Thymus (tissue), 11 donors: ENCODE measurements around the gene NDUFAF8. TPM values are rescaled to one million over a fixed set of nuclear protein-coding genes. Genes with fewer than 3 reads are reported as not detected.

ENCODE experiments used
- DNase-seq, 9 donors: peaks; one replicate each; pipeline ENCODE4 v3.0.0-alpha.2; 2013; ENCODE audit warnings: low spot score in 9 of 9, low read depth in 6 of 9, missing footprints in 1 of 9
- H3K27ac ChIP-seq, 2 donors: one replicate each; pipeline ENCODE4 v1.5.1; 2013; ENCODE audit warnings: control low read depth in 1 of 2, low read depth in 1 of 2, low read length in 1 of 2, mild to moderate bottlenecking in 1 of 2, moderate library complexity in 1 of 2
- H3K27me3 ChIP-seq, 2 donors: one replicate each; pipeline ENCODE4 v1.5.1; 2013; ENCODE audit warnings: low read length in 1 of 2; ENCODE audit not compliant: control insufficient read depth in 2 of 2, insufficient read depth in 1 of 2
- H3K36me3 ChIP-seq, 2 donors: one replicate each; pipeline ENCODE4 v1.5.1; 2013; ENCODE audit warnings: low read length in 1 of 2, mild to moderate bottlenecking in 1 of 2, moderate library complexity in 1 of 2; ENCODE audit not compliant: control insufficient read depth in 2 of 2, insufficient read depth in 2 of 2
- H3K4me1 ChIP-seq, 2 donors: one replicate each; pipeline ENCODE4 v1.5.1; 2013; ENCODE audit warnings: low read length in 2 of 2; ENCODE audit not compliant: control insufficient read depth in 2 of 2, insufficient read depth in 2 of 2
- H3K4me3 ChIP-seq, 2 donors: one replicate each; pipeline ENCODE4 v1.5.1; 2013; ENCODE audit warnings: low read length in 2 of 2, control low read depth in 1 of 2, mild to moderate bottlenecking in 1 of 2
- H3K9me3 ChIP-seq, 2 donors: one replicate each; pipeline ENCODE4 v1.5.1; 2013; ENCODE audit warnings: low read length in 1 of 2, mild to moderate bottlenecking in 1 of 2; ENCODE audit not compliant: control insufficient read depth in 2 of 2, insufficient read depth in 1 of 2
- WGBS: extraction: QIAGEN DNeasy Blood & Tissue Kit; methylation state at CpG from one replicate; pipeline ENCODE4 v1.1.7; 2013; 5-methylcytosine and 5-hydroxymethylcytosine counted together
- polyA plus RNA-seq: library from polyadenylated mRNA; stranded (reverse); fragments of 200-250 nt; gene quantifications from one replicate; pipeline ENCODE4 v1.2.3, GENCODE V29; 2013
- total RNA-seq: library from RNA; stranded (reverse); fragments of 120-200 nt; gene quantifications from one replicate; pipeline ENCODE4 v1.2.4, GENCODE V29; 2013
- donor health status: healthy.

NDUFAF8 gene
- total and polyA plus RNA-seq, 2 donors: 47.1 to 101 TPM

DNA sequence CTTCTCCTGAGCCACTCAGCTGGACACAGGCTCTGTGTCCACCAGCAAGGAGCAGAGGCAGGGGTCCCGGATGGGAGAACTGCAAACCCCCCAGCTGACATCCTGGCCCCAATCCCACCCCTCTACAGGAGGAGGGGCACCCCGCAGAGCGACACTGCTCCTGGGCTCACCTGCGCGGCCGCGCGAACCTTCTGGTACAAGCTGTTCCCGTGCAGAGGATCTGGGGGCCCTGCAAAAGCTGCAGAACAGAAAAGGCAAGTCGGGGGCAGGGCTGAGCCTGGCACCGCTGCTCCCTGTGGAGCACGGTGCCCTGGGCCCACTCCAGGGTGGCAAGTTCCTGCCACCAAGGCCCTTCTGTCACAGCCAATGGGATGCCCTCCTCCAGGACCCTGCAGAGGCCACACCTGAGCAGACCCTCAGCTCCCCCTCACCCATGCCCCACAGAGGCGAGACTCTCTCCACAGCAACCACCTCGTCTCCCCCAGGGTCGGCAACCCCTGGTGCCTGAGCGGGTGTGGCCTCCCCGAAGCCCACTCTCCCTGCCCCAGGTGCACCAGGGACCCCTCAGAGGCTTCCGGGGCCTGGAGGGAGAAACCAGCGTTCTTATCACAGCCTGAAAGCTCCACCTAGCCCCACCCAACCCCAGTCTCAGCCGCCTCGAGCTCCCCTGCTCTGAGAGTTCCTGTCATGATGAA lies 5.2 kb upstream of the NDUFAF8 start:
- no peak for DNase-seq
- Histone ChIP-seq H3K27ac (no peak overlapping the region), H3K4me3 (no peak overlapping the region), H3K9me3 (peaks cover 0 to 2% of the 10 kb centered on the region in 2 donors), H3K27me3 (no peaks in the 10 kb centered on the region), H3K36me3 (peaks cover 54 to 69% of the 10 kb centered on the region in 2 donors), H3K4me1 (peaks cover 13% of the 10 kb centered on the region in 2 donors)
- WGBS: 94% methylated on average over 21 of the region's 21 CpGs

DNA sequence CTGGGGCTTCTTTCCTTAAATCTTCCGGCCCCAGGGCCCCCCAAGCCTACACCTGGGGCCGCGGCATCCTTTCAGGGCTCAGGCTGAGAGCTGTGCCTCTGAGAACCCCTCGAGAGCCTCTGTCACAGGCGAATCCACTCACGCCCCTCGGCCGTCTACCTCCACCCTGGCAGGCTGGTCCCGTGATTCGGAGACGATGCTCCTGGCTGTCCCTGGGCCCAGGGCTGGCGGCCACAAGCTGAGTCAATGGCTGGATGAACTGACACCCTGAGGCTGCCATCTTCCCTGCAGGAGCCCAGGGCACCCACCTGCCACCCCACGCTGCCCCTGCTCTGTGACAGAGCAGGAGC lies 4.6 kb upstream of the NDUFAF8 start:
- Histone ChIP-seq H3K4me1 (peaks cover 13% of the 10 kb centered on the region in 2 donors), H3K4me3 (no peak overlapping the region), H3K27ac (no peak overlapping the region), H3K9me3 (peaks cover 0 to 2% of the 10 kb centered on the region in 2 donors), H3K27me3 (no peaks in the 10 kb centered on the region), H3K36me3 (peaks cover 52 to 64% of the 10 kb centered on the region in 2 donors)
- 91% methylated on average over 13 of the region's 13 CpGs for WGBS
- no peak for DNase-seq

DNA sequence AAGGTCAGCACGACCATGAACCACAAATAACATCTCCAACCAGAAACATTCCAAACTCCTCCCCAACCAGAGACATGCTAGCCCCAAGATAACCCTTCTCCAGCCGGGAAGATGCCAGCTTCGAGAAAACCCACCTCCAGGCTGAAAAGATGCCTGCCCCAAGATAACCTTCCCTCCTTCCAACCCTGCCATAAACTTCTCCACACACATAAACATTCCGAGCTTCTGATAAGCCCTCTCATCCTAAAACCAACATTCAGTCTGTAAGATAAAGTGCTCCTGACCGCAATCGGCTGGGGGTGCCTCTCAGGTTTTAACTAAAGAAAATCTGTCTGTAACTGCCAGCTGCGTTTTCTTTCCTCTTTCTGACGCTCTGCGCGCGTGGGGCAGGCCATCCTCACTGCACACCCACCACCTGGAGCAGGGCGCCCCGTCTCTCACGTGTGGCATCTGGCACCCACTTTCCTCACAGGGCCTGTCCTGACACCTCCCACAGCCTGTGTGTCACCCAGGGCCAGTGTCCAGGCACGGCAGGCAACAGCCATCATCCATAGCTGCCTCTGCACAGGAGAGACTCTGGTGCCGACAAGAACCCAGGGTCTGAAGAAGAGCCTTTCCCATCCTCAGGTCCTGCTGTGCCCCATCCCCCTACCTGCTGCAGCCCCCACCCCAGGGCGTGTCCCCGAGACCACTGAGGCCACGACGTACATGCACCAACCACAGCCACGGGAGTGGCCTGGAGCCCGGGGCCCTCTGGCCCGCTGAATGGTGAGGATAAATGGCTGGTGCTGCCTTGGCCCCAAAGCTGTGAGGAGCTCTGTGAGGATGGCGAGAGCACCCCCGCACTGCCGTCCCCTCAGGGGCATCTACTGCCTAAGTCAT lies 3.9 kb upstream of the NDUFAF8 start:
- Histone ChIP-seq H3K4me3 (no peak overlapping the region), H3K36me3 (peaks cover 46 to 57% of the 10 kb centered on the region in 2 donors), H3K4me1 (peaks cover 15 to 19% of the 10 kb centered on the region in 2 donors), H3K27me3 (no peaks in the 10 kb centered on the region), H3K27ac (no peak overlapping the region), H3K9me3 (peaks cover 0 to 2% of the 10 kb centered on the region in 2 donors)
- DNase-seq: no peak
- 98% methylated on average over 26 of the region's 26 CpGs for WGBS

DNA sequence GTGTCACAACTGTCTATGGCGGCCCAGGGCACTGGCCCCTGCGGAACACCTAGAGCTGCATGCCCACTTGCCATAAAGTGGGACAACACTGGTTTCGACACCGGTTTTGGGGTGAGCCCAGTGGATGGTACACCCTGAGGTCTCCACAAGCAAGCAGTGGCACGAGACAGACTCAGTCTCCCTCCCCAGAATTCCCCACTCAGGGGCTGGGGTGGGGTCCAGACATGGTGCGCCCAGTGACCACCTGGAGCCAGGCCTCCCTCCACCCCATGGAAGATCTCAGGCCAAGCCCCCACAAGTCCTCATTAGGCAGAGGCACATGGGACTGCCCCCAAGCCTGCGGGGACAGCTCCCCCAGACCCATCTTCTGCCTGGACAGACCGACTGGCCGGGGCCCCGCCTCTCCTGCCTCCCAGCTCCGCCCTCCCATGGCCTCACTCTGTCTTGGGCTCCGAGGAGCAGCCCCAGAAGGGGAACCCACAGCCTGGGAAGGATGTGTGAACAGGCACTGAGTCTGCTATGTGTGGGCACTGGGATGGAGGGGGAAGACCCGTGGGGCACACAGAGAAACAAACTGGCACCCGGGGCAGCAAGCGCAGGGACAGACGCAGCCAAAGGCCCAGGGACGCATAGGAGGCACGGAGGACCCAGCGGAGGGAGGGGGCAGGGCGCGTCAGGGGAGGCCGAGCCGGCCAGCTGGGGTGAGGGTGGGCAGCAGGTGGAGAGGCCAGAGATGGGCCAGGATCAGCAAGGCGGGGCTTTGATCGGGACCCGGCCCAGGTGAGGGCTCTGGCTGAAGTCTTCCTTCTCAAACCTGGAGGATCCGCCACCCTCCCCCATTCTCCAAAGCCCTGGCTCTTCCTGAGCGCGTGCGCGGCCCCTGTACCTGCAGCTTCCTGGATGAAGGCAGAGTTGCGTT lies 3.0 kb upstream of the NDUFAF8 start:
- WGBS: 97% methylated on average over 32 of the region's 32 CpGs
- Histone ChIP-seq H3K4me1 (peaks cover 19 to 28% of the 10 kb centered on the region in 2 donors), H3K36me3 (peaks cover 40 to 50% of the 10 kb centered on the region in 2 donors), H3K9me3 (peaks cover 0 to 2% of the 10 kb centered on the region in 2 donors), H3K27ac (no peak overlapping the region), H3K4me3 (no peak overlapping the region), H3K27me3 (no peaks in the 10 kb centered on the region)
- DNase-seq: no peak

DNA sequence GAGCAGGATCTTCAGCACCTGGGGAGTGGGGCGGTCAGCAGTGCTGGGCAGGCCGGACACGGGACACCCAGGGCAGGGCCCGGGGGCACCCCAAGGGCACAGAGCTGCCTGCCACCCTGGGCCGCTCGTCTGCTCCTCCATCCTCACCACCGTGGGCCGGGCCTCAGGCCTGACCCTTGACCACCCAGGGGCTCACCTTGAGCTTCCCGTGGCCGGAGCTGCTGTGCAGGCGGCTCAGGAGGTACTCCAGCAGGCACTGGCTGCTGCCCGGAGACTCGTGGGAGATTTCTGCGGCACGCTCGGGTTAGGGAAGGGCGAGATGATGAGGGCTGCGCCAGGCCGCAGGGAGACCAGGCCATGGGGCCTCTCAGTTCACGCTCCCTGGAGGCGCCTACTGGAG lies 2.3 kb upstream of the NDUFAF8 start:
- peaks cover 36 to 49% of the 10 kb centered on the region in 2 donors for H3K36me3 ChIP-seq
- WGBS: 98% methylated on average over 21 of the region's 21 CpGs
- no peaks in the 10 kb centered on the region for H3K27me3 ChIP-seq
- DNase-seq: no peak
- H3K9me3 ChIP-seq: no peaks in the 10 kb centered on the region
- peaks cover 19 to 32% of the 10 kb centered on the region in 2 donors for H3K4me1 ChIP-seq
- H3K4me3 ChIP-seq: no peak overlapping the region
- no peak overlapping the region for H3K27ac ChIP-seq

DNA sequence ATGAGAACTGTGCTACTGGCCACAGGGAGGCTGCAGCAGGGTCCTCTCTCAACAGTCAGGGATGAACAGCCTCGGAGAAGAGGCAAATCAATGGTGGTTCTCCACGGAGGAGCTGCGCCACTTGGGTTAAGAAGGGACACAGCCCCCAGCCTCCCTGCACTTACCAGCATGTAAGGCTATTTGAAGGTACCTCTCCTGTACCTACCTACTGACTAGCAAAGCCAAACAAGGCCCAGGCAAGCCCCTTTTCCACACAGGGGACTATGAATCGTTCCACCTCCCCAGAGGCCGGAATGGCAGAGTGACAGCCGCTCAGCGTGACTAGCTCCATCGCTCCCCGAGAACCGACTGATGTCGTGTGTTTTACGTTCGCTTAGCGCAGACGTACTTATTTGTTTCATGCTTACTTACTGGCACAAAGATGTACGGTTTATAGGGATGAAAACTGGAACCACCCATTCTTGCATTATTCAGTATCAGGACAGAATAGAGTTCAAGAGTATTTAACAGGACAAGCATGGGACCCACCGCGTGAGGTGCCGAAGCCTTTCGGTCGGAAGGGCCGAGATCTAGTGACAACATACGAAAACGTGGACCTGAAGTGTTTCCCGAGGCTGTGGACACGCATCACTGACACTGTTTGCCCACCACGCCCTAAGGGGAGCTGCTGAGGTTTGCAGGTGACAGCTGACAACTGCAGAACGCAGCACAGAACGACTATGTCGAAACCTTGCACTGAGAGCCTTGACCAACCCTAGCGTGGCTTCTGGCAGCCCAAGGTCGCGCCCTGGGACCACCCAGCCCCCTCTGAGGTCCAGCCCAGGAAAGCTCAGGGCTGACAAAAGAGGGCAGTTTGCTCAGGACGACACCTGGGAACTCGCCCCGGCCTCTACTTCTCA lies 1.3 kb upstream of the NDUFAF8 start:
- Histone ChIP-seq H3K36me3 (peaks cover 30 to 40% of the 10 kb centered on the region in 2 donors), H3K4me3 (peak overlapping the region; percentile 74 to 86), H3K9me3 (no peaks in the 10 kb centered on the region), H3K27me3 (no peaks in the 10 kb centered on the region), H3K27ac (no peak overlapping the region), H3K4me1 (peaks cover 19 to 37% of the 10 kb centered on the region in 2 donors)
- WGBS: 70% methylated on average over 36 of the region's 36 CpGs
- DNase-seq: no peak

DNA sequence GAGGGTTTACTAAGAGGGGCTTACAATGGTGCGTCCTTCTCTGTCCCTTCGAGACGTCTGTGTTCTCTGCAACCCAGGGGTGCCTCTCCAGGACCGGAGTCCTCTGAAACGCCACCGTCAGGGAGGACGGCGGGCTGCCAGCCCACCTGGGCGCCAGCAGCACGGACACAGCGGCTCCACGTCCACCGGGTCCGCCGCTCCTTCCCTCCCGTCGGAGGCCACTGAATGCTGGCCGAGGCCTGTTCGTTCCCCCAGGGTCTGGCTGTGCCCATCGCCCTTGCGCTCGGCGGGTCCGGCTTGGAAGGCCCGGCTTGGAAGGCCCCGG lies 666 bp upstream of the NDUFAF8 start:
- Histone ChIP-seq H3K27ac (peak overlapping the region in 1 of 2 donors; percentile 9), H3K9me3 (no peaks in the 10 kb centered on the region), H3K36me3 (peaks cover 24 to 35% of the 10 kb centered on the region in 2 donors), H3K4me1 (peaks cover 19 to 37% of the 10 kb centered on the region in 2 donors), H3K4me3 (peak overlapping the region; percentile 74 to 86), H3K27me3 (no peaks in the 10 kb centered on the region)
- under 1% methylated on average over 26 of the region's 26 CpGs for WGBS
- no peak for DNase-seq
